ENCODE results near the gene AK8.
"Not testable (repeated sequence)": the region's sequence is repeated elsewhere in the genome, so short reads cannot be mapped to it uniquely, and the experiment has no call there.

AK8 gene

DNA sequence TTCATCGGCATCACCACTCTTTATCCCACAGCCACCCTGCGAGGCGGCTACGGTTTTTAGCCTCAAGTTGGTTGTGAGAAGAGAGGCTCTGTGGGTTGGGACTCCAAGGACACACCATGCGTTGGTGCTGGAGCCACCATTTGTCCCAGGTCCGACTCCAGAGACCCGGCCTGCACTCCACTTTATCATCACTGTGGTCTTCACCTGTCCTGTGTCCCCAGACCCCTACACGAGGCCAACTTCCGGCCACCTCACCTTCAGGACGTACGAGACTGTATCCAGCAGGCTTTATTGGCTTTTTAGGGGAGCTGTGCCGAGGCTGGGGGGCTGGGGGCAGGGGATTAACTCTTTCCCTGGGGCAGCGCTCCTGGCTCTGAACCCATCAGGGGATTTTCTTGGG, 152.8 kb downstream of the AK8 start:
- H3K4me3 ChIP-seq (replicated peaks in 1 of 2; ENCODE audit: low read depth in 2 of 2, low read length in 2 of 2) = no peak overlapping the region
- no peak for TF ChIP-seq CTCF (IDR thresholded peaks at IDR 0.05; ENCODE audit: low read depth, low read length)
- DNase-seq (ENCODE audit: low read depth in 2 of 2) = no peak

GRCh38 chr9:132723809-132724208, 154.3 kb downstream of the AK8 start:
- no peak overlapping the region for H3K4me3 ChIP-seq (replicated peaks in 1 of 2; ENCODE audit: low read depth in 2 of 2, low read length in 2 of 2)
- TF ChIP-seq CTCF (IDR thresholded peaks at IDR 0.05; ENCODE audit: low read depth, low read length) = no peak
- no peak for DNase-seq (ENCODE audit: low read depth in 2 of 2)

- no peak for DNase-seq (ENCODE audit: low read depth in 2 of 2)
- H3K4me3 ChIP-seq (replicated peaks in 1 of 2; ENCODE audit: low read depth in 2 of 2, low read length in 2 of 2) = no peak overlapping the region
- TF ChIP-seq CTCF (IDR thresholded peaks at IDR 0.05; ENCODE audit: low read depth, low read length) = no peak
These were observed 155.5 kb downstream of the AK8 start for GRCh38 chr9:132722564-132723065.

GRCh38 chr9:132721661-132722060, 156.4 kb downstream of the AK8 start:
- no peak overlapping the region for H3K4me3 ChIP-seq (replicated peaks in 1 of 2; ENCODE audit: low read depth in 2 of 2, low read length in 2 of 2)
- no peak for TF ChIP-seq CTCF (IDR thresholded peaks at IDR 0.05; ENCODE audit: low read depth, low read length)
- DNase-seq (ENCODE audit: low read depth in 2 of 2) = no peak

GRCh38 chr9:132718381-132718928, 159.6 kb downstream of the AK8 start:
- not testable (repeated sequence) for H3K4me3 ChIP-seq (replicated peaks in 1 of 2; ENCODE audit: low read depth in 2 of 2, low read length in 2 of 2); DNase-seq (ENCODE audit: low read depth in 2 of 2)

DNA sequence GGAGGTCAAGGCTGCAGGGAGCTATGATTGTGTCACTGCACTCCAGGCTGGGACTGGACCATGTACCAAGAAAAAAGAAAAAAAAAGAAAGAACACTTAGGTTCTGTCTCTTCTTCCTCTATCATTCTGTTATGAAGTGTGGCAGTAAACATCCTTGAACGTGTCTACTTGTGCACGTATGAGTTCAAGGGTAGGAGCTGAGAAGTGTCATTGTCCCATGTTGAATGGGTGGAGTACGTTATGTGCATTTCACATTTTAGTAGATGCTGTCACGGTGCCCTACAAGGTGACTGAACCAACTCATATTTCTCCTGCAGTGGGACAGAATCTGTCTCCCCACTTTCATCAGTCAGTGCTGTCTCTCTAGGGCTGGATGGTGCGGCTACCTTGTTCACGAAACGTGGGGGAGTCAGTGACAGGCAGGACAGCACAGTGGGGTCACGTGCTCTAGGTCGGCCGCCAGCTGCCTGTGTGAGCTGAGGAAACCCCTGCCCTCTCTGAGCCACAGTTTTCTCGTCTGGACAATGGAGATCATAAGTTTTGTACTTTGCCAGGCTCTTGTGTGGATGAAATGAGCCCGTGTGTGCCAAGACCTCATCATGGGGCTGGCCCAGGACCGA, 160.6 kb downstream of the AK8 start:
- DNase-seq (ENCODE audit: low read depth in 2 of 2) = no peak
- no peak for TF ChIP-seq CTCF (IDR thresholded peaks at IDR 0.05; ENCODE audit: low read depth, low read length)
- H3K4me3 ChIP-seq (replicated peaks in 1 of 2; ENCODE audit: low read depth in 2 of 2, low read length in 2 of 2) = no peak overlapping the region

DNA sequence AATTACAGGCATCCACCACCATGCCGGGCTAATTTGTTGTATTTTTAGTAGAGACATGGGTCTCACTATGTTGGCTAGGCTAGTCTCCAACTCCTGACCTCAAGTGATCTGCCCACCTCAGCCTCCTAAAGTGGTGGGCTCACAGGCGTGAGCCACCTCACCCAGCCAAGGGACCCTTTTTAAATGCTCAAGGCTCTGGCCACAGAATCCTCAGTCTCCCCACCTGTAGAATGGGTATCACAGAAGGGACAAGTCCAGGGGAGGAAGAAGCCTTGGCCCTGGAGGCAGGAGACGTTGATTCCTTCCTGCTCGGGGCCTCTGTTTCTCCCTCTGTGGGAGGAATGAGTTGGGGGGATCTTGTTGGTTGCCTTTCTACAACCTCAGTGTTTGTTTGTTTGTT, 162.1 kb downstream of the AK8 start:
- no peak for TF ChIP-seq CTCF (IDR thresholded peaks at IDR 0.05; ENCODE audit: low read depth, low read length)
- DNase-seq (ENCODE audit: low read depth in 2 of 2) = no peak
- H3K4me3 ChIP-seq (replicated peaks in 1 of 2; ENCODE audit: low read depth in 2 of 2, low read length in 2 of 2) = no peak overlapping the region
